ENCODE data around the gene ENGASE. TPM values are rescaled to one million over a fixed set of nuclear protein-coding genes. Genes with fewer than 3 reads are reported as not detected.
A peak's percentile ranks its signal among the peaks of the same experiment; 100 is the strongest.

Gene ENGASE
- 16.8 to 30.7 TPM (median 19.7 TPM) in 3 replicates for total RNA-seq
- long read RNA-seq, partial matches to known transcripts: 8 of 23 reads
- long read RNA-seq, other reads (novel, unspliced or antisense): 8 of 23 reads

- no peaks in the 10 kb centered on the region for H3K9me3 Mint-ChIP-seq (ENCODE audit: low read depth)
- peaks cover 10% of the 10 kb centered on the region for H3K4me1 Mint-ChIP-seq (ENCODE audit: low read depth)
- H3K27me3 Mint-ChIP-seq (ENCODE audit: low read depth): peaks cover 7% of the 10 kb centered on the region
- TF ChIP-seq CTCF (IDR thresholded peaks at IDR 0.05): peak; percentile 14
- H3K36me3 Mint-ChIP-seq (ENCODE audit: low read depth): peaks cover 2% of the 10 kb centered on the region
- H3K4me3 Mint-ChIP-seq (ENCODE audit: unreplicated experiment): peak within 1 kb of the TSS; percentile 85
- peak; percentile 95 for DNase-seq (ENCODE audit: low spot score)
- H3K27ac Mint-ChIP-seq (ENCODE audit: unreplicated experiment): peak within 1 kb of the TSS; percentile 59
Measured at GRCh38 chr17:79074649-79075445, at the start of gene ENGASE. TSS of gene ENGASE (plus strand) at chr17:79074824. CDS start at chr17:79074945, 121 bp downstream.

GRCh38 chr17:79024901-79025737 is 49.5 kb upstream of the ENGASE start:
- Mint-ChIP-seq H3K9me3 (ENCODE audit: low read depth) (no peaks in the 10 kb centered on the region), H3K27me3 (ENCODE audit: low read depth) (peaks cover 4% of the 10 kb centered on the region), H3K36me3 (ENCODE audit: low read depth) (peaks cover 1% of the 10 kb centered on the region), H3K4me1 (ENCODE audit: low read depth) (peaks cover 78% of the 10 kb centered on the region), H3K27ac (ENCODE audit: unreplicated experiment) (peak overlapping the region; percentile 80), H3K4me3 (ENCODE audit: unreplicated experiment) (peak overlapping the region; percentile 93)
- no peak for DNase-seq (ENCODE audit: low spot score)
- no peak for TF ChIP-seq CTCF (IDR thresholded peaks at IDR 0.05)

DNA sequence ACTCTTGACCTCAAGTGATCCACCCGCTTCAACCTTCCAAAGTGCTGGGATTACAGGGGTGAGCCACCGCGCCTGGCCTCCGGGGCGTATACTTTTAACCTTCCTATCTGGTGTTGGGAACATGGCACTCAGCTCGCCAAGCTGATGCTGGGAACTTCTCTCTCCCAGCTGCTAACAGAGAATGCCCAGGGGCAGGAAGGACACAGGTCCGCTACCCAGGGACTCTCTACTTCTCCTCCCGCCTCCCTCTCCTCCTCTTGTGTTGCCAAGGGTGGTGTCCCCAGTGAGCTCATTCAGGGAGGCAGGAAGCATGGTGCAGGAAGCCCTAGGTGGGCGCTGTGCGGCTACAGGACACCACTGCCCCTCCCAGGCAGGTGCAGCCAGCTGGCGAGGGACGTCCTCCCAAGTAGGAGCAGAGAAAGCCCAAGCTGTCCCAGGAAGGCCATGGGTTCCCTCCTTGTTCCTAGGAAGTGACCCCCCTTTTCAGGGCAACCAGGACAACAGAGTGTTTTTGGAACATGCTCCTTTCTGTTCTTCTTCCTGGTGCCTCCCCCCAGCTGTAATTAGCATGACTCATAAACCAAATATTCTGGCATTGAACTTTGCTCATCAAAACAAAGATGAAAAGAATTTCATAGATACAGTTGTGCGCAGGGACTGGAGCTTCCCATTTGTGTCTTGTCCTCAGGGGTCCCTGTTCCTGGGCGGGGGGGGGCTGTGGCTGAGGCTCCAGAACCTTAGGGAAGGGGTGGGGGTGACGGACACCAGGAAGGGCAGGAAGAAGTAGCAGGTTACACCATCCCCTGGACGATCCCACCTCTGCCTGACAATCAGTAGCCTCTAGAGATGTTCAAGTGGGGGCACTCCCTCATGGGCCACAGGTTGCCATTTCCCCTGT is 48.0 kb upstream of the ENGASE start:
- no peak for DNase-seq (ENCODE audit: low spot score)
- Mint-ChIP-seq H3K27me3 (ENCODE audit: low read depth) (peaks cover 4% of the 10 kb centered on the region), H3K4me3 (ENCODE audit: unreplicated experiment) (peak overlapping the region; percentile 35), H3K4me1 (ENCODE audit: low read depth) (peaks cover 70% of the 10 kb centered on the region), H3K27ac (ENCODE audit: unreplicated experiment) (peak overlapping the region; percentile 74), H3K36me3 (ENCODE audit: low read depth) (peaks cover 1% of the 10 kb centered on the region), H3K9me3 (ENCODE audit: low read depth) (no peaks in the 10 kb centered on the region)
- no peak for TF ChIP-seq CTCF (IDR thresholded peaks at IDR 0.05)

GRCh38 chr17:79027274-79027924 is 47.2 kb upstream of the ENGASE start:
- Mint-ChIP-seq H3K4me3 (ENCODE audit: unreplicated experiment) (peak overlapping the region; percentile 35), H3K4me1 (ENCODE audit: low read depth) (peaks cover 75% of the 10 kb centered on the region), H3K27me3 (ENCODE audit: low read depth) (peaks cover 9% of the 10 kb centered on the region), H3K27ac (ENCODE audit: unreplicated experiment) (peak overlapping the region; percentile 74), H3K36me3 (ENCODE audit: low read depth) (peaks cover 3% of the 10 kb centered on the region), H3K9me3 (ENCODE audit: low read depth) (no peaks in the 10 kb centered on the region)
- no peak for DNase-seq (ENCODE audit: low spot score)
- TF ChIP-seq CTCF (IDR thresholded peaks at IDR 0.05): no peak
